HCT116 (cell line): ENCODE data around the gene RNF130. TPM values are rescaled to one million over a fixed set of nuclear protein-coding genes. Genes with fewer than 3 reads are reported as not detected.

Experiments
- ATAC-seq: fragments of 200-7000 bp; cut with Tn5 transposase; 2 replicates; pipeline ENCODE4 v1.9.1; 2020; ENCODE audit warnings: mild to moderate bottlenecking, moderate library complexity
- BruUV-seq: library from RNA; stranded (reverse); fragments of 400-500 nt; replicated peaks from 2 replicates; lab custom pipeline; 2021; lab: Mats Ljungman, UMichigan
- CTCF ChIA-PET: fragments of 300-600 bp; sonication (Branson Sonifier 250); formaldehyde crosslinking; loops from one replicate; lab custom pipeline; 2021; ENCODE audit warnings: antibody characterized with exemption; lab: Charles Lee
- POLR2A ChIA-PET: fragments of 300-600, 350-600 bp; sonication (Branson Sonifier 250); formaldehyde crosslinking; loops from one replicate; lab custom pipeline; 2021; ENCODE audit warnings: antibody characterized with exemption; lab: Charles Lee
- RAD21 ChIA-PET, 2 experiments: fragments of 300-600 bp; sonication (Branson Sonifier 250); formaldehyde crosslinking; loops; one replicate each; lab custom pipeline; 2023; ENCODE audit warnings: low total read pairs in 2 of 2; ENCODE audit not compliant: uncharacterized antibody in 2 of 2, unreplicated experiment in 2 of 2, low non-redundant PET in 1 of 2; lab: Charles Lee
- DNase-seq: peaks from one replicate; pipeline ENCODE4 v3.0.0-alpha.2; 2010; ENCODE audit warnings: low read depth, low spot score
- H2AFZ ChIP-seq: fragments of 200-600 bp; shearing (Covaris generic), sonication (generic); 2 replicates; pipeline ENCODE4 v1.6.1; 2017; ENCODE audit warnings: low read depth, mixed run types, mixed read lengths, antibody characterized with exemption, low read length; ENCODE audit not compliant: poor library complexity, severe bottlenecking
- H3K27ac ChIP-seq: 2 replicates; pipeline ENCODE4 v1.5.1; 2012; ENCODE audit warnings: low read depth, low read length
- H3K27me3 ChIP-seq: fragments of 200-600 bp; sonication (generic); 2 replicates; pipeline ENCODE4 v1.6.1; 2016; ENCODE audit warnings: mixed run types, low read length, mixed read lengths; ENCODE audit not compliant: insufficient read depth
- H3K36me3 ChIP-seq, 2 experiments: fragments of 200-500 bp in 1 of 2; fragments of 200-600 bp in 1 of 2; sonication (Bioruptor generic) in 1 of 2; sonication (generic) in 1 of 2; 2 replicates each; pipeline versions ENCODE4 v1.5.1 to v1.6.1; 2014 to 2016; ENCODE audit warnings: low read length in 2 of 2, inconsistent platforms in 1 of 2, mixed read lengths in 1 of 2, mixed run types in 1 of 2; ENCODE audit not compliant: insufficient read depth in 2 of 2, control insufficient read depth in 1 of 2
- H3K4me1 ChIP-seq, 2 experiments: fragments of 200-600 bp in 1 of 2; sonication (generic) in 1 of 2; 2 replicates each; pipeline versions ENCODE4 v1.5.1 to v1.6.1; 2012 to 2017; ENCODE audit warnings: low read length in 2 of 2, inconsistent platforms in 1 of 2, mild to moderate bottlenecking in 1 of 2, mixed read lengths in 1 of 2, mixed run types in 1 of 2, moderate library complexity in 1 of 2; ENCODE audit not compliant: insufficient read depth in 2 of 2, control insufficient read depth in 1 of 2
- H3K4me2 ChIP-seq: fragments of 200-600 bp; sonication (generic); 2 replicates; pipeline ENCODE4 v1.6.1; 2017; ENCODE audit warnings: mixed run types, low read length, mixed read lengths
- H3K4me3 ChIP-seq, 2 experiments: fragments of 200-600 bp in 1 of 2; sonication (generic) in 1 of 2; replicated peaks in 1 of 2; 2 replicates each; pipeline ENCODE4 v1.5.1; 2011 to 2016; ENCODE audit warnings: low read length in 2 of 2, control low read depth in 1 of 2, low read depth in 1 of 2, mild to moderate bottlenecking in 1 of 2, mixed read lengths in 1 of 2, mixed run types in 1 of 2
- H3K79me2 ChIP-seq: fragments of 200-600 bp; sonication (generic); 2 replicates; pipeline ENCODE4 v1.6.1; 2017; ENCODE audit warnings: mild to moderate bottlenecking, mixed run types, low read length, moderate library complexity, mixed read lengths; ENCODE audit not compliant: insufficient read depth
- H3K9ac ChIP-seq: fragments of 200-600 bp; sonication (generic); 2 replicates; pipeline ENCODE4 v1.6.1; 2016; ENCODE audit warnings: low read length, mixed read lengths
- H3K9me2 ChIP-seq: fragments of 200-600 bp; sonication (generic), shearing (Covaris generic); 2 replicates; pipeline ENCODE4 v1.6.1; 2017; ENCODE audit warnings: mixed run types, mild to moderate bottlenecking, moderate library complexity; ENCODE audit not compliant: insufficient read depth
- H3K9me3 ChIP-seq, 2 experiments: fragments of 200-500 bp in 1 of 2; fragments of 200-600 bp in 1 of 2; sonication (Bioruptor generic) in 1 of 2; sonication (generic) in 1 of 2; 2 replicates each; pipeline ENCODE4 v1.6.1; 2014 to 2017; ENCODE audit warnings: low read length in 2 of 2, mixed read lengths in 2 of 2, inconsistent platforms in 1 of 2, low read depth in 1 of 2, mild to moderate bottlenecking in 1 of 2, mixed run types in 1 of 2, moderate library complexity in 1 of 2; ENCODE audit not compliant: control insufficient read depth in 1 of 2, insufficient read depth in 1 of 2
- H4K20me1 ChIP-seq: fragments of 200-600 bp; sonication (generic), shearing (Covaris generic); 2 replicates; pipeline ENCODE4 v1.6.1; 2017; ENCODE audit warnings: mixed run types, mild to moderate bottlenecking, moderate library complexity; ENCODE audit not compliant: insufficient read depth
- CTCF ChIP-seq, 3 experiments: fragments of 200-600 bp in 1 of 3; sonication (generic) in 1 of 3; IDR thresholded peaks in 2 of 3; conservative IDR thresholded peaks in 1 of 3; 2 replicates each; pipeline ENCODE4 v1.5.1; 2012 to 2017; ENCODE audit warnings: low read depth in 2 of 3, low read length in 2 of 3, antibody characterized with exemption in 1 of 3, borderline replicate concordance in 1 of 3, control low read depth in 1 of 3, mild to moderate bottlenecking in 1 of 3, mixed read lengths in 1 of 3, mixed run types in 1 of 3, moderate library complexity in 1 of 3; ENCODE audit not compliant: insufficient read depth in 1 of 3
- EGR1 ChIP-seq: IDR thresholded peaks from 2 replicates; pipeline ENCODE4 v1.6.1; 2012; ENCODE audit warnings: low read depth
- ELF1 ChIP-seq: IDR thresholded peaks from 2 replicates; pipeline ENCODE4 v1.6.1; 2012; ENCODE audit warnings: low read depth, borderline replicate concordance
- EZH2 ChIP-seq: fragments of 200-600 bp; sonication (generic); IDR thresholded peaks from 2 replicates; pipeline ENCODE4 v1.6.1; 2017; ENCODE audit warnings: antibody characterized with exemption, mixed run types
- JUND ChIP-seq: IDR thresholded peaks from 2 replicates; pipeline ENCODE4 v1.6.1; 2012
- POLR2AphosphoS5 ChIP-seq: IDR thresholded peaks from 2 replicates; pipeline ENCODE4 v1.6.1; 2011; ENCODE audit warnings: mild to moderate bottlenecking, low read depth, low read length, moderate library complexity
- RAD21 ChIP-seq: IDR thresholded peaks from 2 replicates; pipeline ENCODE4 v1.6.1; 2012; ENCODE audit warnings: low read depth, mild to moderate bottlenecking
- SP1 ChIP-seq: IDR thresholded peaks from 2 replicates; pipeline ENCODE4 v1.6.1; 2012; ENCODE audit warnings: low read depth
- ZNF274 ChIP-seq: fragments of 200-500 bp; sonication (Bioruptor generic); IDR thresholded peaks from 2 replicates; pipeline ENCODE4 v1.6.1; 2014; ENCODE audit warnings: mild to moderate bottlenecking, low read depth, low read length, inconsistent platforms
- intact Hi-C: fragments of 100-400 bp; cut with micrococcal nuclease; formaldehyde crosslinking; loops from 2 replicates; pipeline ENCODE4 v1.10.0; 2022
- total RNA-seq: library from RNA; stranded (reverse); gene quantifications from one replicate; pipeline ENCODE4 v1.2.1, GENCODE V29; 2021; ENCODE audit not compliant: unreplicated experiment
- TF ChIP-seq, protein P1 (sequence below): IDR thresholded peaks from 2 replicates; pipeline ENCODE4 v1.6.1; 2011; ENCODE audit warnings: mild to moderate bottlenecking, low read length, moderate library complexity; ENCODE audit not compliant: insufficient replicate concordance; ENCODE audit errors: extremely low read depth

RNF130 gene
- total RNA-seq, 1 experiment from 2014 or later, result 34.9 TPM

DNA sequence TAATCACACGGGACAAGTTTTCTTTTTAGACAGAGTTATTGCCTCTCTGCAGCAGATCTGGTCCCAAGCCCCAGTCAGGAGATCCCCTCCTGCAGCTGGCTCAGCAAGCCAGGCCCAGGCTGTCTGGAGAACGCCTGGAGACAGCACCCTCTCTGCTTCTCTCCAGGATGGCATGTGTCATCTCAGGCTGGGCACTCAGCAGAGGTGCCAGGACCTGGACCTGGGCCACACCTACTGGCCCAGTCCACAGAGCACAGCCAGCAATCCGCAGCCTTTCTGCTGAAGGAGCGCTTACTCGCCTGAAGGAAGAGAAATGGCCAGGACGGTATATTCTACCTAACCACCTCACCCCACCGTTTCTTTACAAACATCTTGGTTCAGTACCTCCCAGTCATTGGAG is 159.2 kb downstream of the RNF130 start:
- DNase-seq, result no peak
- H4K20me1 ChIP-seq, result no peaks in the 10 kb centered on the region
- no peak overlapping the region for H3K4me3 ChIP-seq
- no peak overlapping the region for H3K27ac ChIP-seq
- H3K9me3 ChIP-seq, result no peaks in the 10 kb centered on the region
- ChIA-PET POLR2A (no interaction called here), RAD21 (no interaction called here), CTCF (no interaction called here)
- no peaks in the 10 kb centered on the region for H3K27me3 ChIP-seq
- H3K9ac ChIP-seq, result no peak overlapping the region
- ATAC-seq, result no peak
- no peak for TF ChIP-seq POLR2AphosphoS5
- TF ChIP-seq CTCF (IDR thresholded peaks at IDR 0.05 in 2 of 3, conservative IDR thresholded peaks at IDR 0.05 in 1 of 3; ENCODE audit: borderline replicate concordance in 1 of 3, insufficient read depth in 1 of 3, low read depth in 2 of 3, low read length in 2 of 3), result no peak
- no peak overlapping the region for H2AFZ ChIP-seq
- H3K9me2 ChIP-seq, result no peaks in the 10 kb centered on the region
- no peaks in the 10 kb centered on the region for H3K36me3 ChIP-seq
- BruUV-seq, result no TSS peak
- intact Hi-C loops, result no loop called here
- no peak overlapping the region for H3K4me2 ChIP-seq
- H3K4me1 ChIP-seq, result peaks cover 10 to 21% of the 10 kb centered on the region in 2 experiments; a peak in 3 of 4 replicates
- no peaks in the 10 kb centered on the region for H3K79me2 ChIP-seq

- no peak overlapping the region for H2AFZ ChIP-seq
- H3K4me1 ChIP-seq, result peaks cover 12 to 26% of the 10 kb centered on the region in 2 experiments; a peak in 3 of 4 replicates
- no peak overlapping the region for H3K27ac ChIP-seq
- H3K4me3 ChIP-seq, result no peak overlapping the region
- ATAC-seq, result no peak
- H3K9me2 ChIP-seq, result no peaks in the 10 kb centered on the region
- no peaks in the 10 kb centered on the region for H3K27me3 ChIP-seq
- ChIA-PET RAD21 (no interaction called here), CTCF (interaction anchor here (1.9 kb wide), 1 partner anchor 107 kb away, joined by 4 read pairs; no protein-coding TSS in a partner anchor), POLR2A (no interaction called here)
- TF ChIP-seq POLR2AphosphoS5 (no peak), ELF1 (no peak), RAD21 (no peak), ZNF274 (no peak), SP1 (no peak), EGR1 (no peak), JUND (no peak), EZH2 (no peak)
- TF ChIP-seq, protein P1, sequence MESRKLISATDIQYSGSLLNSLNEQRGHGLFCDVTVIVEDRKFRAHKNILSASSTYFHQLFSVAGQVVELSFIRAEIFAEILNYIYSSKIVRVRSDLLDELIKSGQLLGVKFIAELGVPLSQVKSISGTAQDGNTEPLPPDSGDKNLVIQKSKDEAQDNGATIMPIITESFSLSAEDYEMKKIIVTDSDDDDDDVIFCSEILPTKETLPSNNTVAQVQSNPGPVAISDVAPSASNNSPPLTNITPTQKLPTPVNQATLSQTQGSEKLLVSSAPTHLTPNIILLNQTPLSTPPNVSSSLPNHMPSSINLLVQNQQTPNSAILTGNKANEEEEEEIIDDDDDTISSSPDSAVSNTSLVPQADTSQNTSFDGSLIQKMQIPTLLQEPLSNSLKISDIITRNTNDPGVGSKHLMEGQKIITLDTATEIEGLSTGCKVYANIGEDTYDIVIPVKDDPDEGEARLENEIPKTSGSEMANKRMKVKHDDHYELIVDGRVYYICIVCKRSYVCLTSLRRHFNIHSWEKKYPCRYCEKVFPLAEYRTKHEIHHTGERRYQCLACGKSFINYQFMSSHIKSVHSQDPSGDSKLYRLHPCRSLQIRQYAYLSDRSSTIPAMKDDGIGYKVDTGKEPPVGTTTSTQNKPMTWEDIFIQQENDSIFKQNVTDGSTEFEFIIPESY, result no peak
- peaks cover 0 to 8% of the 10 kb centered on the region in 2 experiments; a peak in 1 of 4 replicates for H3K36me3 ChIP-seq
- intact Hi-C loops, result loop anchor here (2.0 to 10.0 kb wide), 3 partner anchors 107 to 176 kb away; no protein-coding TSS in a partner anchor
- H4K20me1 ChIP-seq, result no peaks in the 10 kb centered on the region
- no TSS peak for BruUV-seq
- no peaks in the 10 kb centered on the region for H3K9me3 ChIP-seq
- no peak overlapping the region for H3K4me2 ChIP-seq
- H3K79me2 ChIP-seq, result peaks cover 29% of the 10 kb centered on the region
- no peak overlapping the region for H3K9ac ChIP-seq
- DNase-seq, result no peak
Measured at GRCh38 chr5:179909224-179909623, 162.3 kb downstream of the RNF130 start.
